A549 (cell line): Measurements from ENCODE around the gene KIF12. TPM values are rescaled to one million over a fixed set of nuclear protein-coding genes. Genes with fewer than 3 reads are reported as not detected.

ENCODE experiments used
- ATAC-seq, 2 experiments: fragments of 200-7000 bp in 1 of 2; fragments of >200 bp in 1 of 2; cut with Nextera tagmentation in 1 of 2; cut with Tn5 transposase in 1 of 2; 3 replicates each; pipeline versions ENCODE4 v1.8.0 to v1.9.1; 2018 to 2020; ENCODE audit warnings: mild to moderate bottlenecking in 1 of 2, moderate library complexity in 1 of 2
- CTCF ChIA-PET: fragments of 300-600 bp; sonication (Branson Sonifier 250); formaldehyde crosslinking; extraction: SDS; loops from one replicate; lab custom pipeline; 2021; ENCODE audit warnings: antibody characterized with exemption, inconsistent platforms; lab: Yijun Ruan, JAX
- POLR2A ChIA-PET: fragments of 350-600 bp; formaldehyde crosslinking; extraction: SDS; loops from one replicate; lab custom pipeline; 2021; ENCODE audit warnings: antibody characterized with exemption, inconsistent platforms; lab: Yijun Ruan, JAX
- DNase-seq, 2 experiments: peaks; one replicate each; pipeline versions ENCODE4 v3.0.0 to v3.0.0-alpha.2; 2011 to 2016; ENCODE audit warnings: low read depth in 1 of 2, low spot score in 1 of 2
- FAIRE-seq: peaks from 2 replicates; lab custom pipeline; 2011; peaks lifted over from hg19 to GRCh38; lab: Jason Lieb, UNC
- H3K27ac ChIP-seq, 2 experiments: fragments of >200 bp; sonication (Bioruptor Twin); formaldehyde crosslinking; 3 replicates each; pipeline ENCODE4 v1.5.1; 2016 to 2017
- H3K4me1 ChIP-seq: fragments of >200 bp; sonication (Bioruptor Twin); formaldehyde crosslinking; 3 replicates; pipeline ENCODE4 v1.6.1; 2016
- H3K4me2 ChIP-seq: fragments of >200 bp; sonication (Bioruptor Twin); formaldehyde crosslinking; 3 replicates; pipeline ENCODE4 v1.6.1; 2016
- H3K4me3 ChIP-seq: fragments of >200 bp; sonication (Bioruptor Twin); formaldehyde crosslinking; 3 replicates; pipeline ENCODE4 v1.5.1; 2016
- H3K9me3 ChIP-seq: fragments of >200 bp; sonication (Bioruptor Twin); formaldehyde crosslinking; 3 replicates; pipeline ENCODE4 v1.6.1; 2016
- CBX8 ChIP-seq: fragments of 200-600 bp; sonication (generic); IDR thresholded peaks from 2 replicates; pipeline ENCODE4 v1.6.1; 2016
- CEBPB ChIP-seq, 2 experiments: fragments of >200 bp in 1 of 2; sonication (Bioruptor Twin) in 1 of 2; formaldehyde crosslinking in 1 of 2; IDR thresholded peaks; 2 replicates each; pipeline ENCODE4 v1.6.1; 2012 to 2016
- EP300 ChIP-seq, 2 experiments: fragments of >200 bp; sonication (Bioruptor Twin); formaldehyde crosslinking; IDR thresholded peaks; 2 replicates in 1 of 2; 3 replicates in 1 of 2; pipeline ENCODE4 v1.6.1; 2016 to 2017
- FOSB ChIP-seq: fragments of 250-450 bp; sonication (Bioruptor Pico); IDR thresholded peaks from 2 replicates; pipeline ENCODE4 v1.5.0; 2020; ENCODE audit warnings: mild to moderate bottlenecking, moderate library complexity
- HDAC2 ChIP-seq: fragments of 200-600 bp; sonication (generic); IDR thresholded peaks from 2 replicates; pipeline ENCODE4 v1.6.1; 2016
- HOXB5 ChIP-seq: fragments of 250-450 bp; sonication (Bioruptor Pico); IDR thresholded peaks from 2 replicates; pipeline ENCODE4 v1.5.0; 2020; ENCODE audit warnings: mild to moderate bottlenecking, moderate library complexity
- MAZ ChIP-seq: fragments of 150-350 bp; IDR thresholded peaks from 2 replicates; pipeline ENCODE4 v1.6.1; 2014; ENCODE audit warnings: antibody characterized with exemption, low read depth, low read length, borderline replicate concordance
- NR3C1 ChIP-seq: fragments of >200 bp; sonication (Bioruptor Twin); formaldehyde crosslinking; IDR thresholded peaks from 3 replicates; pipeline ENCODE4 v1.6.1; 2017
- PHF8 ChIP-seq: fragments of 200-600 bp; sonication (generic); IDR thresholded peaks from 2 replicates; pipeline ENCODE4 v1.6.1; 2016; ENCODE audit warnings: low read depth, mild to moderate bottlenecking, antibody characterized with exemption, moderate library complexity, borderline replicate concordance
- POLR2AphosphoS2 ChIP-seq: conservative IDR thresholded peaks from 2 replicates; pipeline ENCODE4 v1.6.1; 2012; ENCODE audit warnings: low read length, improper control_type of control experiment, inconsistent platforms
- RNF2 ChIP-seq: fragments of 200-600 bp; sonication (generic); IDR thresholded peaks from 2 replicates; pipeline ENCODE4 v1.6.1; 2016; ENCODE audit warnings: low read depth, mild to moderate bottlenecking, antibody characterized with exemption, moderate library complexity, borderline replicate concordance
- SMC3 ChIP-seq: fragments of >200 bp; sonication (Bioruptor Twin); formaldehyde crosslinking; IDR thresholded peaks from 3 replicates; pipeline ENCODE4 v1.6.1; 2018; ENCODE audit warnings: inconsistent platforms
- SREBF2 ChIP-seq: fragments of 450-650 bp; IDR thresholded peaks from 2 replicates; pipeline ENCODE4 v1.6.1; 2014; ENCODE audit warnings: mild to moderate bottlenecking, moderate library complexity
- TFCP2L1 ChIP-seq: fragments of 250-450 bp; sonication (Bioruptor Pico); IDR thresholded peaks from 2 replicates; pipeline ENCODE4 v1.5.0; 2021; ENCODE audit warnings: mild to moderate bottlenecking
- TP53 ChIP-seq: fragments of 250-450 bp; sonication (Bioruptor Pico); IDR thresholded peaks from 2 replicates; pipeline ENCODE4 v1.5.0; 2021; ENCODE audit warnings: mild to moderate bottlenecking, moderate library complexity
- ZC3H11A ChIP-seq: fragments of 450-650 bp; IDR thresholded peaks from 2 replicates; pipeline ENCODE4 v1.6.1; 2014; ENCODE audit warnings: antibody characterized with exemption, mild to moderate bottlenecking
- WGBS: methylation state at CpG from one replicate; pipeline ENCODE4 v1.1.6; 2017; ENCODE audit errors: missing lambda C conversion rate; 5-methylcytosine and 5-hydroxymethylcytosine counted together
- polyA plus RNA-seq, 4 experiments: library from polyadenylated mRNA; depleted of rRNA in 3 of 4; stranded (reverse); fragments of >200 nt; fragmentation: RNase III in 1 of 4; extraction: RNeasy Plus Mini Kit Qiagen cat#74134 plus additional on column Dnase treatment in 1 of 4; gene quantifications; 2 replicates in 3 of 4; 3 replicates in 1 of 4; pipeline ENCODE4 v1.2.3, GENCODE V29; 2011 to 2017
- TF ChIP-seq, protein P1 (sequence below): IDR thresholded peaks from 2 replicates; pipeline ENCODE4 v1.6.1; 2012
- TF ChIP-seq, protein P2 (sequence below): fragments of 250-450 bp; sonication (Bioruptor Pico); IDR thresholded peaks from 2 replicates; pipeline ENCODE4 v1.5.0; 2020; ENCODE audit warnings: low read depth, mild to moderate bottlenecking, moderate library complexity
- TF ChIP-seq, protein P3 (sequence below): fragments of 150-350 bp; IDR thresholded peaks from 2 replicates; pipeline ENCODE4 v1.6.1; 2014; ENCODE audit warnings: low read depth, mild to moderate bottlenecking, low read length
- TF ChIP-seq, protein P4 (sequence below): fragments of 450-650 bp; IDR thresholded peaks from 2 replicates; pipeline ENCODE4 v1.6.1; 2014; ENCODE audit warnings: antibody characterized with exemption

The KIF12 gene
- polyA plus RNA-seq, 2 of the 4 experiments (the other 2 are of a cell fraction) = 6.0 to 6.3 TPM

DNA sequence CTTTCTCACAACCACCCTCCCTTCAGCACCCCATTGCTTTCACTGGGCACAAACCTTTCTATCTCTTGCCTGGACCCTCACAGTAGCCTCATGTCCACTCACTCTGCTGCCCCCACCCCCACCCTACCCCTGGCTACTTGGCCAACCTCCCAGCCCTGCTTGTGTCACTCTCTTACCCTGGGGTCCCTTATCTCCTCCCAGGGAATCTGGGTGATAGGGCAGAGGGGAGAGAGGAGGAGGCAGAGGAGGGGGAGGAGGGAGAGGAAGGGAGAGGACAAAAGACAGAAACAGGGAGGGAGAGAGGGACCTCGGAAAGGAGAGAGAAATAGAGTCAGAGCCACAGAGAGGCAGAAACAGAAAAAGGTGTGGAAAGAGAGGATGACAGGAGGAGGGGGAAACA is 25.0 kb upstream of the KIF12 start (continued):
- TF ChIP-seq RNF2 = no peak
- TF ChIP-seq TFCP2L1 = no peak

DNA sequence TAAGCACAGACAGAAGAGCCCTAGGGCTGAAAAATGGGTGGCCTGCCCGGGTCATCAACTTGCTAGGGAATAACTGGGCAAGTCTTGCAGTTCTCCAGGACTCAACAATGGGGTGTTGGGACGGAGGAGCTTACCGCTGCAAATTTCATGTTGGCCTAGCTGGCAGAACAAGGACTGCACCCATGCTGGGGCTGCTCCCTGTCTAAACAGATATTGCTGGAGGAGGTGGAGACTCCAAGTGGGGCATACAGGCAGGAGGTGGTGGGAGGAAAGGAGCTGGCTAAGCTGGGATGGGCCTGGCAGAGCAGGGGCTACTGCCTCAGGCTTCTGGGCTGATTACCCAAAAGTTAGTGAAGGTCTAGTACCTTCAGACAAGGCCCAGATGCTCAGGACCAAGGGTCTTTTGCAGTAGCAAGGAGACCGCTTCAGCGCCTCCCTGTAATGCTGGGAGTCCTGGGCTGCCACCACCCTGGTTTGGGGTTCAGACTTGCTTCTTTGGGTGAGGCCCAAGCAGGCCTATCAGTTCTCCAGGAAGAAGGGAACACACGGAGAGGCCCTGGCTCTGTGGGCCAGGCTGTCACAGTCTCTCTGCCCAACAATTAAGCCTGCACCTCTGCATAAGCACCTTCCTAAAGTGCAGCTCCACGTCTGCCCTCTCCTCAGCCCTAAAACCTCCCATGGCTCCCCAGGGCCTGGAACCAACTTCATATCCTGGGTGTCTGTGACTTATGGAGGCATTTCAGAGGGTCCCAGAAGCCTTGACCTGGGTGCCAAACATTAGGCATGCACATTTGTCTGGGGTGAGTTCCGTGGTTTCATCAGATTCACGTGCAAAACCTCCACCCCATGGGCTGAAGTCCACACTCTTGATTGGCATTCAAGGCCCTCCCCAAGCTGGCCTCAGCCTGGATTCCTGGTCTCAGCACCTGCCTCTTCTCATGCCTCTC is 24.2 kb upstream of the KIF12 start:
- Histone ChIP-seq H3K4me3 (no peak overlapping the region), H3K4me1 (peaks cover 5% of the 10 kb centered on the region; the same call in 2 of the 3 replicates), H3K27ac (no peak overlapping the region), H3K4me2 (no peak overlapping the region), H3K9me3 (peaks cover 10% of the 10 kb centered on the region; the same call in 2 of the 3 replicates)
- WGBS = 72% methylated on average over 9 of the region's 9 CpGs
- ATAC-seq (no peak), FAIRE-seq (no peak), DNase-seq (no peak)
- POLR2A ChIA-PET = no interaction called here
- TF ChIP-seq POLR2AphosphoS2 (no peak), HOXB5 (no peak), CEBPB (IDR thresholded peaks at IDR 0.05) (no peak)
- CTCF ChIA-PET = interaction anchor here (0.9 to 2.3 kb wide), 5 partner anchors 10 to 168 kb away, joined by 3 to 15 read pairs (median 4); partner anchors contain the start of gene COL27A1

DNA sequence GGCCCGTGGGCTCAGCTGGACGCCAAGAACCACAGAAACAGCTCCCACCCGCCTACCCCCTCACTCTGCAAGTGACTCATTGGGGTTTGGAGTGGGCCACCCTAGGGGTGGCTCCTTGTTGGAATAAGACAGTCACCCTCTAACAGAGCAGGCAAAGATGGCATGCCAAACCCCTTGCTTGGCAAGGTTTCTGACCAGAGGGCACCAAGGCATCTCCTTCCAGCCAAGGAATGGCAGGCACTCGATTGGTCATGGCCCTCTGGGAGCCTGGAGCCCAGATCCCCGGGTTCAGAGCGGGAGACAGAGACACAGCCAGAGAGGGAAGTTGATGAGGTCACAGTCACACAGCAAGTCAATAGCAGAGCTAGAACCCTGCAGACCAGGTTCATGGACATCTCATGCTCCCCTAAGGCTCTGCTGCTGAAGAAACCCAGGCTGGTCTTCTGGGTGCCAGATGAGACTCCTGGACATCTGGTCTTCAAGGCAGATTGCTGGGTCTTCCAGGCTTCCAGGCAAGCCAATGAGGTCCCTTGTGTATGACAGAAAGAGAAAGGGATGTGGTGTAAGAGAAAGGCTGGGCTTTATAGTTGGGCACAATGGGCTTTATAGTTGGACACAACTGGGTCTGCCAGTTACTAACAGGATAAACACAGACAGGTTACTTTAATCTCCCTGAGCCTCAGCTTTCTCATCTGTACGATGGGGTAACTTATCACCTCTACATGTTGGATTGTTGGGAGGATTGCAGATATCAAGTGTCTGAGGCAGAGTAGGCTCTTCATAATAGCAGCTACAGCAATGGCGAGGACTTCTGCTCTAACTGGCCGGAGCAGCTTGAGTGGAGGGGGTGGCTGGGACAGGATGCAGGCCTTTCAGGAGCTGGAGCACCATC is 23.3 kb upstream of the KIF12 start:
- ATAC-seq (no peak), FAIRE-seq (no peak), DNase-seq (no peak)
- H3K4me3 ChIP-seq = no peak overlapping the region
- H3K4me1 ChIP-seq = peaks cover 5% of the 10 kb centered on the region; the same call in 2 of the 3 replicates
- TF ChIP-seq EP300 (IDR thresholded peaks at IDR 0.05) = no peak
- TF ChIP-seq, protein P1, sequence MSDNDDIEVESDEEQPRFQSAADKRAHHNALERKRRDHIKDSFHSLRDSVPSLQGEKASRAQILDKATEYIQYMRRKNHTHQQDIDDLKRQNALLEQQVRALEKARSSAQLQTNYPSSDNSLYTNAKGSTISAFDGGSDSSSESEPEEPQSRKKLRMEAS = no peak
- TF ChIP-seq, protein P2, sequence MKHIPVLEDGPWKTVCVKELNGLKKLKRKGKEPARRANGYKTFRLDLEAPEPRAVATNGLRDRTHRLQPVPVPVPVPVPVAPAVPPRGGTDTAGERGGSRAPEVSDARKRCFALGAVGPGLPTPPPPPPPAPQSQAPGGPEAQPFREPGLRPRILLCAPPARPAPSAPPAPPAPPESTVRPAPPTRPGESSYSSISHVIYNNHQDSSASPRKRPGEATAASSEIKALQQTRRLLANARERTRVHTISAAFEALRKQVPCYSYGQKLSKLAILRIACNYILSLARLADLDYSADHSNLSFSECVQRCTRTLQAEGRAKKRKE = no peak
- no peak for TF ChIP-seq SREBF2
- TF ChIP-seq CBX8 = no peak
- TF ChIP-seq TP53 (CRISPR knock-in tag) = no peak
- no peak for TF ChIP-seq PHF8
- TF ChIP-seq HOXB5 = no peak
- TF ChIP-seq, protein P3, sequence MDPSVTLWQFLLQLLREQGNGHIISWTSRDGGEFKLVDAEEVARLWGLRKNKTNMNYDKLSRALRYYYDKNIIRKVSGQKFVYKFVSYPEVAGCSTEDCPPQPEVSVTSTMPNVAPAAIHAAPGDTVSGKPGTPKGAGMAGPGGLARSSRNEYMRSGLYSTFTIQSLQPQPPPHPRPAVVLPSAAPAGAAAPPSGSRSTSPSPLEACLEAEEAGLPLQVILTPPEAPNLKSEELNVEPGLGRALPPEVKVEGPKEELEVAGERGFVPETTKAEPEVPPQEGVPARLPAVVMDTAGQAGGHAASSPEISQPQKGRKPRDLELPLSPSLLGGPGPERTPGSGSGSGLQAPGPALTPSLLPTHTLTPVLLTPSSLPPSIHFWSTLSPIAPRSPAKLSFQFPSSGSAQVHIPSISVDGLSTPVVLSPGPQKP = no peak
- no peak for TF ChIP-seq FOSB
- TF ChIP-seq ZC3H11A = no peak
- TF ChIP-seq NR3C1 = no peak
- no peak for TF ChIP-seq SMC3
- TF ChIP-seq HDAC2 = no peak
- TF ChIP-seq MAZ = no peak
- TF ChIP-seq, protein P4, sequence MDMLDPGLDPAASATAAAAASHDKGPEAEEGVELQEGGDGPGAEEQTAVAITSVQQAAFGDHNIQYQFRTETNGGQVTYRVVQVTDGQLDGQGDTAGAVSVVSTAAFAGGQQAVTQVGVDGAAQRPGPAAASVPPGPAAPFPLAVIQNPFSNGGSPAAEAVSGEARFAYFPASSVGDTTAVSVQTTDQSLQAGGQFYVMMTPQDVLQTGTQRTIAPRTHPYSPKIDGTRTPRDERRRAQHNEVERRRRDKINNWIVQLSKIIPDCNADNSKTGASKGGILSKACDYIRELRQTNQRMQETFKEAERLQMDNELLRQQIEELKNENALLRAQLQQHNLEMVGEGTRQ = no peak
- no peak overlapping the region for H3K27ac ChIP-seq
- 61% methylated on average over 7 of the region's 9 CpGs for WGBS
- ChIA-PET POLR2A (no interaction called here), CTCF (interaction anchor here (0.8 to 2.3 kb wide), 7 partner anchors 12 to 169 kb away, joined by 3 to 15 read pairs (median 5); partner anchors contain the start of gene COL27A1)
- H3K9me3 ChIP-seq = peaks cover 3% of the 10 kb centered on the region; the same call in 1 of the 3 replicates
- no peak overlapping the region for H3K4me2 ChIP-seq
